B cell (primary cell): Measurements from ENCODE around the gene TSPAN15. TPM values are rescaled to one million over a fixed set of nuclear protein-coding genes. Genes with fewer than 3 reads are reported as not detected.

Source experiments
- ATAC-seq: fragments of 200-7000 bp; cut with Tn5 transposase; one replicate; pipeline ENCODE4 v1.10.0; 2021; ENCODE audit warnings: low read depth, mild to moderate bottlenecking, moderate number of reproducible peaks, moderate library complexity
- CTCF ChIA-PET: fragments of 350-600 bp; sonication (Branson Sonifier 250); formaldehyde crosslinking; loops from one replicate; lab custom pipeline; 2021; ENCODE audit warnings: antibody characterized with exemption, inconsistent platforms; lab: Charles Lee
- POLR2A ChIA-PET: fragments of 350-600 bp; sonication (Branson Sonifier 250); formaldehyde crosslinking; loops from one replicate; lab custom pipeline; 2021; ENCODE audit warnings: antibody characterized with exemption; lab: Charles Lee
- DNase-seq: peaks from one replicate; pipeline ENCODE4 v3.0.0; 2013
- H2AFZ ChIP-seq: 2 replicates; pipeline ENCODE4 v1.6.1; 2012; ENCODE audit warnings: mild to moderate bottlenecking, low read depth, low read length; ENCODE audit not compliant: insufficient read depth, poor library complexity, severe bottlenecking
- H3K27ac ChIP-seq, 2 donors: 1 replicate in 1 of 2; 2 replicates in 1 of 2; pipeline ENCODE4 v1.5.1; 2012 to 2013; ENCODE audit warnings: low read length in 2 of 2, mild to moderate bottlenecking in 2 of 2, moderate library complexity in 1 of 2
- H3K27me3 ChIP-seq, 4 experiments: fragments of 200-600 bp in 1 of 4; sonication (generic) in 1 of 4; replicated peaks in 1 of 4; 1 replicate in 2 of 4; 2 replicates in 2 of 4; pipeline versions ENCODE4 v1.6.1 to v1.7.0; 2013 to 2016; ENCODE audit warnings: low read length in 3 of 4, mild to moderate bottlenecking in 2 of 4, mixed read lengths in 1 of 4, moderate library complexity in 1 of 4; ENCODE audit not compliant: insufficient read depth in 4 of 4, control insufficient read depth in 3 of 4; ENCODE audit errors: control extremely low read depth in 1 of 4
- H3K36me3 ChIP-seq, 2 experiments: replicated peaks in 1 of 2; 1 replicate in 1 of 2; 2 replicates in 1 of 2; pipeline versions ENCODE4 v1.6.1 to v1.7.1; 2013; ENCODE audit warnings: low read length in 1 of 2; ENCODE audit not compliant: insufficient read depth in 2 of 2, control insufficient read depth in 1 of 2; ENCODE audit errors: control extremely low read depth in 1 of 2, extremely low read depth in 1 of 2
- H3K4me1 ChIP-seq, 2 donors: fragments of 200-600 bp in 1 of 2; sonication (generic) in 1 of 2; 1 replicate in 1 of 2; 2 replicates in 1 of 2; pipeline versions ENCODE4 v1.5.1 to v1.6.1; 2013 to 2017; ENCODE audit warnings: low read length in 2 of 2; ENCODE audit not compliant: control insufficient read depth in 2 of 2, insufficient read depth in 2 of 2
- H3K4me2 ChIP-seq: replicated peaks from 2 replicates; pipeline ENCODE3; 2012; ENCODE audit warnings: mild to moderate bottlenecking, low read depth, low read length; ENCODE audit not compliant: poor library complexity, severe bottlenecking
- H3K4me3 ChIP-seq, 5 experiments: fragments of 200-600 bp in 1 of 5; sonication (generic) in 1 of 5; 1 replicate in 3 of 5; 2 replicates in 2 of 5; pipeline versions ENCODE4 v1.5.1 to v1.7.0; 2011 to 2016; ENCODE audit warnings: low read length in 4 of 5, mild to moderate bottlenecking in 4 of 5, low read depth in 2 of 5, control low read depth in 1 of 5, moderate library complexity in 1 of 5; ENCODE audit not compliant: insufficient read depth in 1 of 5; ENCODE audit errors: control extremely low read depth in 1 of 5, extremely low read depth in 1 of 5
- H3K79me2 ChIP-seq: fragments of 200-600 bp; sonication (generic); one replicate; pipeline ENCODE4 v1.6.0; 2016; ENCODE audit warnings: low read length; ENCODE audit not compliant: control insufficient read depth, insufficient read depth
- H3K9ac ChIP-seq: fragments of 200-600 bp; sonication (generic); 2 replicates; pipeline ENCODE4 v1.6.1; 2017; ENCODE audit warnings: mild to moderate bottlenecking, low read length, moderate library complexity
- H3K9me3 ChIP-seq, 3 donors: one replicate each; pipeline versions ENCODE4 v1.6.1 to v1.7.1; 2013; ENCODE audit warnings: low read length in 2 of 3; ENCODE audit not compliant: control insufficient read depth in 2 of 3, insufficient read depth in 1 of 3; ENCODE audit errors: control extremely low read depth in 1 of 3
- H4K20me1 ChIP-seq: 2 replicates; pipeline ENCODE4 v1.6.0; 2012; ENCODE audit warnings: mild to moderate bottlenecking, low read length; ENCODE audit not compliant: insufficient read depth, control insufficient read depth, poor library complexity, severe bottlenecking
- H3K27ac Mint-ChIP-seq: one replicate; pipeline ENCODE4 v1.8.0; 2021; ENCODE audit warnings: mixed read lengths
- H3K27me3 Mint-ChIP-seq: one replicate; pipeline ENCODE4 v1.8.0; 2021; ENCODE audit warnings: mixed read lengths
- H3K4me1 Mint-ChIP-seq: one replicate; pipeline ENCODE4 v1.8.0; 2021; ENCODE audit warnings: mixed read lengths
- H3K4me3 Mint-ChIP-seq: one replicate; pipeline ENCODE4 v1.8.0; 2021; ENCODE audit warnings: mixed read lengths
- H3K9me3 Mint-ChIP-seq: one replicate; pipeline ENCODE4 v1.8.0; 2022; ENCODE audit warnings: mixed read lengths; ENCODE audit not compliant: insufficient read depth
- EZH2 ChIP-seq: IDR thresholded peaks from 2 replicates; pipeline ENCODE4 v1.6.1; 2012; ENCODE audit warnings: borderline replicate concordance, low read depth, mild to moderate bottlenecking, moderate library complexity, low read length; ENCODE audit not compliant: insufficient read depth, poor library complexity, severe bottlenecking
- WGBS: methylation state at CpG from one replicate; pipeline ENCODE4 v1.1.5; 2013; ENCODE audit warnings: missing lambda C conversion rate; ENCODE audit not compliant: insufficient coverage; 5-methylcytosine and 5-hydroxymethylcytosine counted together
- intact Hi-C: fragments of 100-400 bp; cut with micrococcal nuclease; formaldehyde crosslinking; loops from one replicate; pipeline ENCODE4 v1.10.0; 2022
- polyA plus RNA-seq: library from polyadenylated mRNA; depleted of rRNA; stranded (reverse); fragments of >200 nt; gene quantifications from 2 replicates; pipeline ENCODE4 v1.2.3, GENCODE V29; 2012
- total RNA-seq, 2 donors: library from RNA; stranded (reverse); fragments of 120-200 nt in 1 of 2; gene quantifications; 1 replicate in 1 of 2; 2 replicates in 1 of 2; pipeline versions ENCODE4 v1.2.3 to v1.2.4, GENCODE V29; 2013 to 2022
- TF ChIP-seq, protein P1 (sequence below): fragments of 200-600 bp; IDR thresholded peaks from one replicate; pipeline ENCODE4 v1.8.0; 2022; ENCODE audit warnings: antibody characterized with exemption, mild to moderate bottlenecking

Gene TSPAN15
- total and polyA plus RNA-seq, 2 donors (not counting 1 experiment from before 2014, with no cell fraction given) = 0.13 to 0.52 TPM

DNA sequence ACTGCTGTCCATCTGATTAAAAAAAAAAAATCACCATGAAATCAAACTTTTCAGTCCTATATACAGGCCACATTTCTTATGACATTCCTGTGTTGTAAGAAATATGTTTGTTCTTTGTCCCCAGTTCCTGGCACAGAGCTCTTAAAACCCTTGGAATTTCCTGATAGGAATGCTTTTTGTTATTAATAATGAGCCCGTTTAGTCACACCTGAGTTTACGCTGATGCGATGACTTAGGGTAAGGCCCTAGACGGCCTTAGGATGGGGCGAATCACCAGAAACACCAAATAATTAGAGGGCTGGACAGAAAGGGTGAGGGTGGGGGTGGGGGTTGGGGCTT lies 17.5 kb downstream of the TSPAN15 start:
- DNase-seq (no peak), ATAC-seq (no peak)
- Mint-ChIP-seq H3K27me3 (peaks cover 26% of the 10 kb centered on the region), H3K4me3 (no peak overlapping the region), H3K27ac (no peak overlapping the region), H3K9me3 (no peaks in the 10 kb centered on the region), H3K4me1 (no peaks in the 10 kb centered on the region)
- no peak overlapping the region for H2AFZ ChIP-seq
- H3K4me2 ChIP-seq = no peak overlapping the region
- H3K4me3 ChIP-seq = no peak overlapping the region
- no peak overlapping the region for H3K27ac ChIP-seq
- H3K36me3 ChIP-seq = no peaks in the 10 kb centered on the region
- TF ChIP-seq EZH2 = no peak
- TF ChIP-seq, protein P1, sequence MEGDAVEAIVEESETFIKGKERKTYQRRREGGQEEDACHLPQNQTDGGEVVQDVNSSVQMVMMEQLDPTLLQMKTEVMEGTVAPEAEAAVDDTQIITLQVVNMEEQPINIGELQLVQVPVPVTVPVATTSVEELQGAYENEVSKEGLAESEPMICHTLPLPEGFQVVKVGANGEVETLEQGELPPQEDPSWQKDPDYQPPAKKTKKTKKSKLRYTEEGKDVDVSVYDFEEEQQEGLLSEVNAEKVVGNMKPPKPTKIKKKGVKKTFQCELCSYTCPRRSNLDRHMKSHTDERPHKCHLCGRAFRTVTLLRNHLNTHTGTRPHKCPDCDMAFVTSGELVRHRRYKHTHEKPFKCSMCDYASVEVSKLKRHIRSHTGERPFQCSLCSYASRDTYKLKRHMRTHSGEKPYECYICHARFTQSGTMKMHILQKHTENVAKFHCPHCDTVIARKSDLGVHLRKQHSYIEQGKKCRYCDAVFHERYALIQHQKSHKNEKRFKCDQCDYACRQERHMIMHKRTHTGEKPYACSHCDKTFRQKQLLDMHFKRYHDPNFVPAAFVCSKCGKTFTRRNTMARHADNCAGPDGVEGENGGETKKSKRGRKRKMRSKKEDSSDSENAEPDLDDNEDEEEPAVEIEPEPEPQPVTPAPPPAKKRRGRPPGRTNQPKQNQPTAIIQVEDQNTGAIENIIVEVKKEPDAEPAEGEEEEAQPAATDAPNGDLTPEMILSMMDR = no peak
- POLR2A ChIA-PET = no interaction called here
- WGBS = 94% methylated on average over 3 of the region's 5 CpGs
- H3K9me3 ChIP-seq = no peaks in the 10 kb centered on the region
- H3K9ac ChIP-seq = no peak overlapping the region
- CTCF ChIA-PET = no interaction called here
- H4K20me1 ChIP-seq = no peaks in the 10 kb centered on the region
- peaks cover 0 to 7% (median 0%) of the 10 kb centered on the region in 4 experiments for H3K27me3 ChIP-seq
- intact Hi-C loops = no loop called here
- H3K4me1 ChIP-seq = no peaks in the 10 kb centered on the region
- H3K79me2 ChIP-seq = no peaks in the 10 kb centered on the region

DNA sequence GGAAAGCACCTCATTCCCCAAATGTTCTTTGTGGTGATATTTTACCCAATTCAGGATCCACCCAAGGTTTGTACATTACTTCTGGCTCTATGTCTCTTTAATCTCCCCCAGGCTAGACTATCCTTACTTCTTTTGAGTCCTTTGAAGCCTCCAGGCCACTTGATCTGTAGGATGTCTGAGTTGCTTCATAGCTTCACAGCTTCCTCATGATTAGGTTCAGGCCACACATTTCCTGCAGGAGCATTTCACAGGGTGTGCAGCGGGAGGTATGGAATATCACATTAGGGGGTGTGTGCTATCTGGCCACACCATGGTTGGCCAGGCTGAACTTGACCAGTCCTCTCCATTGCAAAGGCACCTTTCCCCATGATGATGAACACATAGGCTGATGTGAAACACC lies 18.7 kb downstream of the TSPAN15 start:
- Mint-ChIP-seq H3K4me1 (no peaks in the 10 kb centered on the region), H3K27me3 (peaks cover 34% of the 10 kb centered on the region), H3K27ac (no peak overlapping the region), H3K9me3 (no peaks in the 10 kb centered on the region), H3K4me3 (no peak overlapping the region)
- Histone ChIP-seq H3K9ac (no peak overlapping the region), H3K9me3 (no peaks in the 10 kb centered on the region), H3K4me1 (no peaks in the 10 kb centered on the region), H3K27me3 (peaks cover 0 to 7% (median 0%) of the 10 kb centered on the region in 4 experiments), H3K27ac (no peak overlapping the region), H2AFZ (no peak overlapping the region), H4K20me1 (no peaks in the 10 kb centered on the region), H3K4me3 (no peak overlapping the region), H3K79me2 (no peaks in the 10 kb centered on the region), H3K4me2 (no peak overlapping the region), H3K36me3 (no peaks in the 10 kb centered on the region)
- WGBS = no CpG with 5 or more reads among the region's 1 CpG
- TF ChIP-seq, protein P1 = no peak
- TF ChIP-seq EZH2 = no peak
- ChIA-PET CTCF (no interaction called here), POLR2A (no interaction called here)
- ATAC-seq (no peak), DNase-seq (no peak)
- intact Hi-C loops = no loop called here
